ENCODE data around the gene AKR1C8. TPM values are rescaled to one million over a fixed set of nuclear protein-coding genes. Genes with fewer than 3 reads are reported as not detected.

AKR1C8 gene
- total and polyA plus RNA-seq, 2 of the 13 experiments (the other 11 are each of a cell fraction or from before 2014, with no cell fraction given) = 0.12 TPM; not detected in 1

- TF ChIP-seq, protein P1, sequence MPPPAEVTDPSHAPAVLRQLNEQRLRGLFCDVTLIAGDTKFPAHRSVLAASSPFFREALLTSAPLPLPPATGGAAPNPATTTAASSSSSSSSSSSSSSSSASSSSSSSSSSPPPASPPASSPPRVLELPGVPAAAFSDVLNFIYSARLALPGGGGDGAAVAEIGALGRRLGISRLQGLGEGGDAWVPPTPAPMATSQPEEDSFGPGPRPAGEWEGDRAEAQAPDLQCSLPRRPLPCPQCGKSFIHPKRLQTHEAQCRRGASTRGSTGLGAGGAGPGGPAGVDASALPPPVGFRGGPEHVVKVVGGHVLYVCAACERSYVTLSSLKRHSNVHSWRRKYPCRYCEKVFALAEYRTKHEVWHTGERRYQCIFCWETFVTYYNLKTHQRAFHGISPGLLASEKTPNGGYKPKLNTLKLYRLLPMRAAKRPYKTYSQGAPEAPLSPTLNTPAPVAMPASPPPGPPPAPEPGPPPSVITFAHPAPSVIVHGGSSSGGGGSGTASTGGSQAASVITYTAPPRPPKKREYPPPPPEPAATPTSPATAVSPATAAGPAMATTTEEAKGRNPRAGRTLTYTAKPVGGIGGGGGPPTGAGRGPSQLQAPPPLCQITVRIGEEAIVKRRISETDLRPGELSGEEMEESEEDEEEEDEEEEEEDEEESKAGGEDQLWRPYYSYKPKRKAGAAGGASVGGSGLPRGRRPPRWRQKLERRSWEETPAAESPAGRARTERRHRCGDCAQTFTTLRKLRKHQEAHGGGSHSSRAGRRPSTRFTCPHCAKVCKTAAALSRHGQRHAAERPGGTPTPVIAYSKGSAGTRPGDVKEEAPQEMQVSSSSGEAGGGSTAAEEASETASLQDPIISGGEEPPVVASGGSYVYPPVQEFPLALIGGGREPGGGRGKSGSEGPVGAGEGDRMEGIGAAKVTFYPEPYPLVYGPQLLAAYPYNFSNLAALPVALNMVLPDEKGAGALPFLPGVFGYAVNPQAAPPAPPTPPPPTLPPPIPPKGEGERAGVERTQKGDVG (CRISPR knock-in tag; IDR thresholded peaks at IDR 0.05; ENCODE audit: borderline replicate concordance) = no peak
These were observed 29.0 kb downstream of the AKR1C8 start (continued) for GRCh38 chr10:5155951-5156350.

GRCh38 chr10:5151076-5151475 lies 33.9 kb downstream of the AKR1C8 start:
- Histone ChIP-seq H4K20me1 (ENCODE audit: insufficient read depth, low read length) (no peaks in the 10 kb centered on the region), H3K9me3 (ENCODE audit: low read length) (peaks cover 30% of the 10 kb centered on the region), H3K4me2 (ENCODE audit: low read depth, low read length) (no peak overlapping the region), H2AFZ (ENCODE audit: low read length) (no peak overlapping the region), H3K9ac (ENCODE audit: insufficient read depth, low read depth, low read length) (no peak overlapping the region), H3K27me3 (ENCODE audit: control insufficient read depth in 1 of 2, insufficient read depth in 2 of 2, low read length in 2 of 2) (no peaks in the 10 kb centered on the region), H3K4me1 (ENCODE audit: insufficient read depth, low read length) (peaks cover 50% of the 10 kb centered on the region), H3K36me3 (replicated peaks in 1 of 2; ENCODE audit: control insufficient read depth in 1 of 2, insufficient read depth in 2 of 2, low read length in 2 of 2) (no peaks in the 10 kb centered on the region; a peak in 1 of 5 replicates), H3K79me2 (ENCODE audit: insufficient read depth, low read length) (no peaks in the 10 kb centered on the region), H3K27ac (ENCODE audit: extremely low read length, insufficient read depth, low read length) (peak overlapping the region; percentile 100), H3K4me3 (replicated peaks in 1 of 3; ENCODE audit: insufficient read depth in 1 of 3, low read depth in 2 of 3, low read length in 3 of 3) (no peak overlapping the region)
- CTCF ChIA-PET (ENCODE audit: low intra/inter-chr PET ratio, low total read pairs) = no interaction called here
- FAIRE-seq (no peak), ATAC-seq (no peak), DNase-seq (ENCODE audit: low spot score) (no peak)
- intact Hi-C loops (cut with micrococcal nuclease; ENCODE audit: unreplicated experiment) = no loop called here
- no TSS peak for BruUV-seq (replicated peaks)
- TF ChIP-seq, protein P2, sequence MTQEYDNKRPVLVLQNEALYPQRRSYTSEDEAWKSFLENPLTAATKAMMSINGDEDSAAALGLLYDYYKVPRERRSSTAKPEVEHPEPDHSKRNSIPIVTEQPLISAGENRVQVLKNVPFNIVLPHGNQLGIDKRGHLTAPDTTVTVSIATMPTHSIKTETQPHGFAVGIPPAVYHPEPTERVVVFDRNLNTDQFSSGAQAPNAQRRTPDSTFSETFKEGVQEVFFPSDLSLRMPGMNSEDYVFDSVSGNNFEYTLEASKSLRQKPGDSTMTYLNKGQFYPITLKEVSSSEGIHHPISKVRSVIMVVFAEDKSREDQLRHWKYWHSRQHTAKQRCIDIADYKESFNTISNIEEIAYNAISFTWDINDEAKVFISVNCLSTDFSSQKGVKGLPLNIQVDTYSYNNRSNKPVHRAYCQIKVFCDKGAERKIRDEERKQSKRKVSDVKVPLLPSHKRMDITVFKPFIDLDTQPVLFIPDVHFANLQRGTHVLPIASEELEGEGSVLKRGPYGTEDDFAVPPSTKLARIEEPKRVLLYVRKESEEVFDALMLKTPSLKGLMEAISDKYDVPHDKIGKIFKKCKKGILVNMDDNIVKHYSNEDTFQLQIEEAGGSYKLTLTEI (CRISPR knock-in tag; conservative IDR thresholded peaks at IDR 0.05) = no peak
- TF ChIP-seq ZMYM4 (CRISPR knock-in tag; IDR thresholded peaks at IDR 0.05) = 0 out of 2 replicates have a peak, but pooled peaks have one; percentile 3
- WGBS (ENCODE audit: low lambda C conversion rate) = 100% methylated on average over 3 of the region's 3 CpGs
- in situ Hi-C loops (cut with HindIII; ENCODE audit: extremely low pct_ligation_motif_present, low pct_unique_long_range_greater_than_20kb) = no loop called here
- POLR2A ChIA-PET = no interaction called here

Measured in HepG2 (cell line).